HL-60/S4 treated with retinoic acid at 250 ng/mL for 4 days and 3 days (cell line): ENCODE measurements around the gene ST6GAL1.
"Not testable (repeated sequence)": the region's sequence is repeated elsewhere in the genome, so short reads cannot be mapped to it uniquely, and the experiment has no call there.

ENCODE experiments used
- in situ Hi-C: fragments of 300-500 bp; cut with MboI; formaldehyde crosslinking; loops from 2 replicates; pipeline ENCODE4 v1.7.0; 2022; ENCODE audit warnings: low sequenced_read_pairs

ST6GAL1 gene

GRCh38 chr3:187016639-187017345, 86.5 kb downstream of the ST6GAL1 start:
- in situ Hi-C loops = no loop called here

- in situ Hi-C loops = no loop called here
Measured at GRCh38 chr3:187017511-187018230, 87.3 kb downstream of the ST6GAL1 start.

- in situ Hi-C loops = no loop called here
Measured at GRCh38 chr3:187019542-187020072, 89.3 kb downstream of the ST6GAL1 start.

- in situ Hi-C loops = no loop called here
Measured at GRCh38 chr3:187020376-187020775, 90.0 kb downstream of the ST6GAL1 start.

- in situ Hi-C loops = no loop called here
Measured at GRCh38 chr3:187021748-187022402, 91.5 kb downstream of the ST6GAL1 start.

- in situ Hi-C loops = no loop called here
Measured at GRCh38 chr3:187022403-187023029, 92.2 kb downstream of the ST6GAL1 start.

GRCh38 chr3:187023340-187023739, 93.0 kb downstream of the ST6GAL1 start:
- in situ Hi-C loops = not testable (repeated sequence)

GRCh38 chr3:187024536-187025226, 94.4 kb downstream of the ST6GAL1 start:
- in situ Hi-C loops = no loop called here

- in situ Hi-C loops = no loop called here
Measured at GRCh38 chr3:187025254-187025655, 94.9 kb downstream of the ST6GAL1 start.

GRCh38 chr3:187025656-187026316, 95.5 kb downstream of the ST6GAL1 start:
- in situ Hi-C loops = no loop called here

- in situ Hi-C loops = no loop called here
Measured at GRCh38 chr3:187026317-187026670, 96.0 kb downstream of the ST6GAL1 start.

- in situ Hi-C loops = no loop called here
Measured at GRCh38 chr3:187027531-187028278, 97.4 kb downstream of the ST6GAL1 start.

GRCh38 chr3:187031934-187032333, 101.6 kb downstream of the ST6GAL1 start:
- in situ Hi-C loops = no loop called here

- in situ Hi-C loops = no loop called here
Measured at GRCh38 chr3:187036394-187036793, 106.1 kb downstream of the ST6GAL1 start.

GRCh38 chr3:187039100-187039722, 108.9 kb downstream of the ST6GAL1 start:
- in situ Hi-C loops = no loop called here

GRCh38 chr3:187039723-187040414, 109.5 kb downstream of the ST6GAL1 start:
- in situ Hi-C loops = no loop called here

- in situ Hi-C loops = no loop called here
Measured at GRCh38 chr3:187040516-187041361, 110.4 kb downstream of the ST6GAL1 start.
